AG09309 (cell line): ENCODE measurements around the gene AGAP3.

Source experiments
- DNase-seq: peaks from one replicate; pipeline ENCODE4 v3.0.0-alpha.2; 2010; ENCODE audit warnings: low read depth
- H3K4me3 ChIP-seq: 2 replicates; pipeline ENCODE4 v1.5.1; 2011; ENCODE audit warnings: mild to moderate bottlenecking, low read depth, low read length, moderate library complexity; ENCODE audit not compliant: control insufficient read depth
- TF ChIP-seq, protein P1 (sequence below): IDR thresholded peaks from 2 replicates; pipeline ENCODE4 v1.5.1; 2011; ENCODE audit warnings: mild to moderate bottlenecking, low read depth, low read length, inconsistent platforms; ENCODE audit not compliant: insufficient read depth, control insufficient read depth; ENCODE audit errors: missing control alignments

AGAP3 gene

DNA sequence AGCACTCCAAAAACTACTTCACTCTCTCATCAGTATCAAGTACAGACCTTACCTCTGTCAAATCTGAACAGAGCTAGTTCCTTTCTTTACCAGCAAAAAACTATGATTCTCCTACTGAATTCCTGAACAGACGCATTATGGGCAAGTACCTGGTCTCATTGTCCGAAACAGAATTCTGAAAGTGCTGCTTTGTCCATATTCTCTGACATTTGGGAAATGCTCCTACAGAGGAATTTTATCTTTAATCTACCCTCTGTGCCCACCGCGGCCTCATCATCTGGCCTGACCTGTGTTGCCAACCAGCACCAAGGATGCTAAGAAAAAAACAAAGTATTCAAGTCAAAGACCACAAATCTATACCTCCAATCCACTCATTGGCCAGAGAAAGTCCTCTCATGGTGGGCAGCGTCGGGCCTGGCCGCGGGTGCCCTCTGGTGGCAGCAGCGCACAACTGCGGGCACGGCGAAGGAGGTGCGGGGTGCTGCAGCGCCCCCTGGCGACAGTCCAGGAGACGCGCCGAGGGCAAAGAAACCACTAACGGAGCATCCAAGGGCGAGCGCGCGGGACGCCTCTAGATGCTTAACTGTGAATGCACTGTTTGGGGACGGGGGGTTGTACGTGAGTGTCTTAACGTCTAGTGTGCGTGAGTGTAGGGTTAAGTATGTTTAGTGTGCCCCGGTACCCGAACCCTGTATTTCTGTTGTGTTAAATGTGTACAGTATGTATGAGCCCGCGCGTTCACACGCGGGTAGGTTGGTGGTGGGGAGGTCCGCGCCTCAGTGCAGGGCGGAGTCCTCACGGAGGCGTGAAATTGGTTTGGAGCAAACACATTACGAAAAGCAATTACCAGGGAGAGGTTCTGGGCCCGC lies 86.2 kb downstream of the AGAP3 start:
- TF ChIP-seq, protein P1, sequence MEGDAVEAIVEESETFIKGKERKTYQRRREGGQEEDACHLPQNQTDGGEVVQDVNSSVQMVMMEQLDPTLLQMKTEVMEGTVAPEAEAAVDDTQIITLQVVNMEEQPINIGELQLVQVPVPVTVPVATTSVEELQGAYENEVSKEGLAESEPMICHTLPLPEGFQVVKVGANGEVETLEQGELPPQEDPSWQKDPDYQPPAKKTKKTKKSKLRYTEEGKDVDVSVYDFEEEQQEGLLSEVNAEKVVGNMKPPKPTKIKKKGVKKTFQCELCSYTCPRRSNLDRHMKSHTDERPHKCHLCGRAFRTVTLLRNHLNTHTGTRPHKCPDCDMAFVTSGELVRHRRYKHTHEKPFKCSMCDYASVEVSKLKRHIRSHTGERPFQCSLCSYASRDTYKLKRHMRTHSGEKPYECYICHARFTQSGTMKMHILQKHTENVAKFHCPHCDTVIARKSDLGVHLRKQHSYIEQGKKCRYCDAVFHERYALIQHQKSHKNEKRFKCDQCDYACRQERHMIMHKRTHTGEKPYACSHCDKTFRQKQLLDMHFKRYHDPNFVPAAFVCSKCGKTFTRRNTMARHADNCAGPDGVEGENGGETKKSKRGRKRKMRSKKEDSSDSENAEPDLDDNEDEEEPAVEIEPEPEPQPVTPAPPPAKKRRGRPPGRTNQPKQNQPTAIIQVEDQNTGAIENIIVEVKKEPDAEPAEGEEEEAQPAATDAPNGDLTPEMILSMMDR: peak; percentile 100
- no peak for DNase-seq

GRCh38 chr7:151173386-151174245 lies 87.3 kb downstream of the AGAP3 start:
- DNase-seq: no peak
- H3K4me3 ChIP-seq: no peak overlapping the region
- TF ChIP-seq, protein P1: no peak

More for the DNA sequence above, 86.2 kb downstream of the AGAP3 start:
- no peak overlapping the region for H3K4me3 ChIP-seq

- TF ChIP-seq, protein P1: no peak
- H3K4me3 ChIP-seq: no peak overlapping the region
- no peak for DNase-seq
Observed at GRCh38 chr7:151174246-151175046, 88.2 kb downstream of the AGAP3 start.

GRCh38 chr7:151175047-151175792 lies 88.9 kb downstream of the AGAP3 start:
- H3K4me3 ChIP-seq: no peak overlapping the region
- TF ChIP-seq, protein P1: no peak
- no peak for DNase-seq

DNA sequence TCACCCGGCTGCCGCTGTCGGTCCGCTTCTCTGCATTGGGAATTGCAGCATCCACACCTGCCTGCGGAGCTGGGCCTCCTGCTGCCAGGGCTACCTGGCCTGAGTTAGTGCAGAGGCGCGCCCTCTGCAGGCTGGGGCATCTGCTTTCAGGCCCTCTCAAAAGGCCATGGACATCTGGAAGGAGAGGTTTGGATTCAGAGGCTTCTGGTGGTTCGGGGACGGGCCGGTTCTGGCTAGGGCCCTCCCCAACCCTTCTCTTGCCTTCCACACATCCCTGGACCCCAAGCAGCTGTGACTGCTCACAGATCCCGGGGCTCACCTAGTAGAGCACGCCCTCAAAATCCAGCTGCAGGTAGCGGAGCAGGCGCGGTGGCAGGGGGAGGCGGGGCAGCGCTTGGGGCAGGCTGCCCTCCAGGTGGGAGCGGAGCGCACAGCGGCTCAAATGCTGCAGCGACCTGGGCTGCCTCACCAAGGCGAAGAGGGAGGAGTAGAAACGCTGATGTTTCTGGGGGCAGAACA lies 89.6 kb downstream of the AGAP3 start:
- TF ChIP-seq, protein P1: no peak
- no peak overlapping the region for H3K4me3 ChIP-seq
- no peak for DNase-seq
